Stimulated activated CD4-positive, alpha-beta T cell treated with anti-CD3 and anti-CD28 coated beads, Interleukin-2, amount 100 ng/mL, for 24 hours (primary cell): ENCODE results near the gene SLC28A1.
A peak's percentile ranks its signal among the peaks of the same experiment; 100 is the strongest.
"Not testable (repeated sequence)": the region's sequence is repeated elsewhere in the genome, so short reads cannot be mapped to it uniquely, and the experiment has no call there.

Source experiments
- DNase-seq, 2 donors: peaks; one replicate each; pipeline ENCODE4 v3.0.0-alpha.2; 2020

SLC28A1 gene

DNA sequence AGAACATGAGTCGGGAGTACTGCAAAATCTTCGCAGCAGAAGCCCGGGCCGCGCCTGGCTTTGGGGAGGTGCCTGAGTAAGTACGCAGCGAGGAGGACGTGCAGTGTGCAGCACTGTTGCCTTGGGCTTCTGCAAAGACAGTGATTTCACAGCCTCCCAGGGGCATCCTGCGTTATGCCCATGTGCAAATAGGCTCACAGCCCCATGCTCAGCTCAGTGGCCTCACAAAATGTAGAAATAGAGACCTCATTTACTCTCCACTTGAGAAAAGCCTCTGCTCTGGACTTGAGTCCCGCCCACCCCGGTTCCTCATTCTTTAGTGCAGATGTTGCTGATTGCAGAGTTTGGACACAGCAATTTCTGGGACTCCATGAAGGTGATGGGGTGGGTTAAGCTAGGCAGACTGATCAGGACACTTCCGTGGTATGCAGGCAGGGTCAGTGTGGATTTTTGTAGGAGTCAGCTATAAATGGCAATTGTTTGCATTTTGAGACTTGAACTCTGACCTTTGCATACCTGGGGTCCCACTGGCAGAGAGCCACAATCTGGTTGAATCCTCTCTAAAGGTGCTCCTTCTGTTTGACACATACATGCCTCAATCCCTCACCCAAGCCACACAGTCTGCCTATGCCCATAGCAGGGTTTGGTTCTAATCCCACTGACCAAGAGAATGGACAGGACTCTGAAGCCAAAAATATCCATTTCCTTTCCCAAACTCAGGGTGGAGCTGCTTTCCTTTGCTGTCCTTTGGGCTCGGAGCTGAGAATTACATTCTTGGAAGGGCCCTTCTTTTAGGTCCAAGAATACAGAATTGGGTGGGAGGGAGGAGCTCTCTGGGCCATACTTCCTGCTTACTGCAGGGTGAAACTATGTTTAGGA lies 20.7 kb upstream of the SLC28A1 start:
- no peak for DNase-seq

- DNase-seq = no peak
Observed at GRCh38 chr15:84864444-84864795, 20.0 kb upstream of the SLC28A1 start.

DNA sequence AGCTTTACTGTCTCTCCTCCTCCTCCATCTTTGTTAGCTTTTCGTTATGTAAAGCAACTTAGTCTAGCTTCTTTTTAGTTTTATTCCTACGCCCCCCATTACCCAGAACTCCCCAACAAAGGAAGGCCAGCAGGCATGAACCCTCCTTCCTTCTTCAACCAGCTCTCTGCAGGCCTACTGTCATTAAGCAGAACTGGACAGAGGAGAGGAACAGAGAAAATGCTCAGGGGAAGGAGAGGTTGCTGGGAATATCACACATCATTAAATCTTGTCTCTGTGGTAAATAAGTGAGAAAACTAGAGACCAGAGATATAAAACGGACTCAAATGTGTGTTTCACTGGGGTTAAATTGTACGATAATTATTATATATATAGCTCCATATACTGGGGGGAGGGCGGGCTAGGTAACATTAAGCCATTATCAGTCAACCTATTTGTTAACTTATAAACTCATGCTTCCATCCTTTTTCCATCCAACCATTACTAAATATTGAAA lies 19.3 kb upstream of the SLC28A1 start:
- DNase-seq = no peak

- no peak for DNase-seq
Observed at GRCh38 chr15:84868037-84868880, 16.2 kb upstream of the SLC28A1 start.

DNA sequence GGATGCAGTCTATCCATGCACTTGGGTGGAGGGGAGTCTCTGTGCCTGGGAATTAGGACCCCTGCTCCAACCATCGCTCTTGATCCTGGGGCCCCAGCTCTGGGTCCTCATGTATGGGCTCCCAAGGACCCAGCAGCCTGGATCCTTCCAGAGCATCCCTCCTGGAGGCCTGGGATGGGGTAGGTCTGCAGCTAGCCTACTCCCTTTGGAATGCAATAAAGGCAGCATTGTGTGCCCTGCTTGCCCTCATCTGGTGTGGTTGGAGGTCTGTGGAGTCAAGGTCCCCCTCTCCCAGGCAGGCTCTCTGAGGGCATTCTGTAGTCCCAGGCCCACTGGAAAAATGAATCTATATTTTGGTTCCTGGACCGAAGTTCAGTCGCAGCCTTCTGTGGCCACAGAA lies 15.0 kb upstream of the SLC28A1 start:
- DNase-seq = no peak

DNA sequence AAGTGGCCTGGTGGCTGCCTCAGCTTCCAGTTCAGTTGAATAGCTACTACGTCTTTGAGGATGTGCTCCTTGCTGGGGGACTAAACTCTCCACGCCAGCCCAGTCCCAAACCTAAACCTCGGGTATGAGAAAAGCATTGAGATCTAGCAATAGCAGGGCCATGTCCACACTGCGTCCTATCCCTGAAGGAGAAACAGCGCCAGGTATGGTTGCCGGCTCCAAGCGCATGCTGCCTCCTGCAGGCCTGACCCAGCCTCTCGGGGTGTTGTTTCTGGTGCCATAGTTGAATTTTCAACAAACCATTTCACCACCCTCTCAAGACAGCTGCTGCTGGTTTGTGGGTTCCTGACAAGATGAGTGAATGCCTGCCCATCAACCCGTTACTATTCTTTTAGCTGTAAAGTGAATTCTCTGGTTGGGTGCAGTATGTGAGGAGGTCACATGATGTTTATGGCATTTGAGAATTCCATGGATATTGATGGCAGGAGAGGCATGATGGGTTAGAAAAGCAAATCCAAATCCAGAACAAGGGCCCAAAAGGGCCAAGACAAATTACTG lies 13.0 kb upstream of the SLC28A1 start:
- DNase-seq = no peak

DNA sequence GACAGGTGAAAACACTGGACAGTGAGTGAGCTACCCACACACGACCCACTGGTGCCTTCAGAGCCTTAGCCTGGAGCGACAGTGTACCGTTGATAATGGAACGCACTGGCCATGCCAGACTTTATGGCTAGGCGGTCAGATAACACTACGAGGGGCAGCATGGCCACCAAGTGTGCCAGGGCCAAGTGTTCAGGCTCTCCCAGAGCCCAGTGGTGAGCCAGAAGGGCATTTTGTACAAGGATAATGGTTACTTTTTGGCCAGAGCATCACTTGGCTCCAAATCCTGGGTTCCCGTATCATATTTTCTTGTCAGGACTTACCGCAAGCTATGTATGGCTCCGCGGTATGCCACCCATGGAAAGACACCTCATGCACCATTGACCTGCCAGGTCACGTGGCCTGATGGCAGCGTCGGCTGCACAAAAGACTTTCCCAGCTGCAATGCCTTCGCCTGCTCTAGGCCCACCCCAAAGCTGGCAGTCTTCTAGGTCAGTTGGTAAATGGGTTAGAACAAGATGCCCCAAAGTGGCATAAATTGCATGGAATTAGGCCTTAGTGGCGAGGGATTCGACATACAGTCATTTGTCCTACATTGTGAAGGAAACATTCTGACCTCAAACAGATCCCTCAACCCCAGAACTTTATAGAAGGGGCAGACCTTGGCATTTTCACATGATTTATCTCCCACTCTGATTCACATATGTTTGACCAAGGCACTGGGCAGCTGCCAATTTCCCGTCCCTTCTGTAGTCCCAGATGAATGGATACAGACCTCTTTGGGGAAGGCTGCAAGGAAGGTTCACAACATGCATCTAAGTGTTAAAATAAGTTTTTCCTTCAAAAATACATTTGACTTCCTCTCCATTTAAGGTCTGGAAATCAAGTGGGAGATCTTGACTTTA lies 12.2 kb upstream of the SLC28A1 start:
- DNase-seq = no peak

DNA sequence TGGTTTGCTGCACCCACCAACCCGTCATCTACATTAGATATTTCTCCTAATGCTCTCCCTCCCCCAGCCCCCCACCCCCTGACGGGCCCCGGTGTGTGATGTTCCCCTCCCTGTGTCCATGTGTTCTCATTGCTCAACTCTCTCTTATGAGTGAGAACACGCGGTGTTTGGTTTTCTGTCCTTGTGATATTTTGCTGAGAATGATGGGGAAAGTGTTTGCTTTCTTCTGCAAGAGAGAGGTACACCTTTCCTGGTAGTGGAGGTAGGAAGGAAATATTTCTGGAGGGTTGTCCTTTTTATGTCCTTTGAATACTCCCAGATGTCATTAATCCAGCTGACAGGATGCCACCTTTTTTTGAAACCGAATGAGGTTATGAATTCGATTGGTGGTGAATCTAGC lies 10.5 kb upstream of the SLC28A1 start:
- DNase-seq = no peak

DNA sequence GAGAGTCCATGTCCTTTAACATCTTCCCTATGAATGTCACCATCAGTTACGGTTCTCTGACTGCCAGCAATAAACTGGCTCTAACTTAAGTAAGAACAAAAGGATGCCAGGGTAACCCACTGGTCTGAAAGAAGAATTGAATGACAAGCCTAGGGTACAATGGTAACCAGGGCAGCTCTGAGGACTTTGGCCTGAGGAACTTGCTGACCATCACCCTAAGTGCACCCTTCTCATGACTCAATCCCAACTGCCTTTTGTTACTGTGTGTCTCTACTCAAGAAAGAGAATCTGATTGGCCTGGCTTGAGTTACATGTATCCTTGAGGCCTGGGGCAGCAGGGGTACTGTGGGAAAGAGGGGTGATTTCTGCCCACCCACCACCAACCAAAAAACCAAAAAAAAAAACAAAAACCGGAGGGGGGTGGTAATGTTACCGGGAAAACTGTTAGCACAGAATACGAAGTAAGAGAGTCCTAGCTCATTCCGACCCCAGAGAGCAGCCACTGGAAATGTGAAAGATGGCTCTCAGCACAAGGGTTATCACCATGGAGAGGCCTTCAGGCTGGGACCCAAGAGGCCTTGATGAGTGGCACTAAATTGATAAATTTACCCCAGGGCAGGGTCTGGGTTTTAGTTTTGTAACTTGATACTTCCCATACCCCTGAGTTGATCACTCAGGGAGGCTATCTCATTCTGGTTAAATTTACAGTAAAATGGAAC lies 9.3 kb upstream of the SLC28A1 start:
- DNase-seq = no peak

DNA sequence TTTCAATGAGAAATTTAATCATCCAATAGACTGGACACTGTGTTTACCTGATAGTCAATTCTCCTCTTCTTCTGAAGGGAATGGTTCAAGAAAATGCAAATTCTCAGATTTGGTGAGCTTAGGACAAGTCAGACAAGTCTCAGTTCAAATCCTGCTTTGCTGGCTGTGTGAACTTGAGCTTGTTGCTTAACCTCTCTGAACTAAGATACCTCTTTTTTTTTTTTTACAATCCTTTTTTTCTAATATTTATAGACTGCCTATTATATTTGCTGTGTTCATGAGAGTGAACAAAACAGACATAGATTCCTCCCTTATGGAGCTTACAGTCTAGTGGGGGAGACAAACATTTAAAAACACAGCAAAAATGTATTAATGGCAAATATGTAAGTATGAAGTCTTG lies 8.2 kb upstream of the SLC28A1 start:
- DNase-seq = no peak

- not testable (repeated sequence) for DNase-seq
Observed at GRCh38 chr15:84877701-84878100, 6.8 kb upstream of the SLC28A1 start.

GRCh38 chr15:84878504-84878903 lies 6.0 kb upstream of the SLC28A1 start:
- peak; percentile 67 to 75 for DNase-seq

DNA sequence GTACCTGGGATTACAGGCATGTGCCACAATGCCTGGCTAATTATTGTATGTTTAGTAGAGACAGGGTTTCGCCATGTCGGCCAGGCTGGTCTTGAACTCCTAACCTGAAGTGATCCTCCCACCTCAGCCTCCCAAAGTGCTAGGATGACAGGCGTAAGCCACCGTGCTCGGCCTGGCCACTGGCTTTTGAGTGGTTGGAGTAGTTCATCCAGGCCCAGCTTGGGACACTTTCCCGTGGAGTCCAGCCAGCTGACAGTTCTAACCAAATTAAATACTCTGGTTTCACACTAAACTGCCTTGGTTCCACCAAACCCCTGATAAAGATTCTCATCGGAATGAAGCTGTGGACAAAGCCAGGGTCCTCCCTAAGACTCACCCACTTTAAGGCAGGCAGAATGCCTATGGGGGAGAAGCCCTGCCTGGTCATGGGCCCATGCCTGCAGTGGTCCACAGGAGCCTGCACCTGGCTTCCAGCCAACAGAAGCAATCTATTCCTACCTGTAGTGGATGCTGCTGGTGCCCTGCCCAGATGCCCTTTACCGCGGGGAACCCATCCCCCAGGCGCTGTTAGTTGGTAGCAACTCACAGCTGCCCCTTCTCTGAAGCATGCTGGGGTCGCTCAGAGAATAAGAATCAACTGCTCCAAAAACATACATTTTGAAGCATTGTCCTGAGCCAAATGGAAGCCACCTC lies 5.2 kb upstream of the SLC28A1 start:
- no peak for DNase-seq

DNA sequence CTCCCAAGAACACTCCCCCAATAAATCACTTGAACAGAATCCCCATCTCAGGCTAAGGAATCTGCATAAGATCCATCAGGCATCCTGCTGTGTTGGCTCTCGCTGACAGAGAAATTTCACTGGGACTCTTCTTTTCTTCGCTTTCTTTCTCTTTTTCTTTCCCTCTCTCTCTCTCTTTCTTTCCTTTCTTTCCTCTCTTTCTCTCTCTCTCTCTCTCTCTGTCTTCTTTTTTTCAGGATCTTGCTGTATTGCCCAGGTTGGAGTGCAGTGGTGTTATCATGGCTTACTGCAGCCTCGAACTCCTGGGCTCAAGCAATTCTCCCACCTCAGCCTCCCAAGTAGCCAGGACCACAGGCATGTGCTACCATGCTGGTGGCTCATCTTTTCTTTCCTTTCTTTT lies 4.5 kb upstream of the SLC28A1 start:
- no peak for DNase-seq

GRCh38 chr15:84880822-84881519 lies 3.5 kb upstream of the SLC28A1 start:
- no peak for DNase-seq

GRCh38 chr15:84881520-84881830 lies 3.0 kb upstream of the SLC28A1 start:
- no peak for DNase-seq

DNA sequence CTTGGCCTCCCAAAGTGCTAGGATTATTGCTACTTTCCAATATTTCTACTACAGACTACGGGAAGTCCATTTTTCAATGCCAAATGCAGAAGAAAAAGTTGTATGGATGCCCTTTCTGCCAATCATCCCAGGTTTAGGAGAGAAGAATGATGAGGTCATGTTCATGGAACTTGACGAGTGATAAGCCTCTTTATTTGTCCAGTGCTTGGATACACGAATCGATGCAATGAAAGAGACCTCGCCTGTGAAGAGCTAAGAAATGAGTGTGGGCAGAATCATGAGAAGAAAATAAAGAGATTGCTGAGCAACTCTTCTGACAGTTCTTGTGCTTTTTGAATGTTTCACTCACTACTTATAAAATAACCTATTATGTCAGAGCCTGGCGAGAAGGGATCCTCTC lies 996 bp upstream of the SLC28A1 start:
- no peak for DNase-seq

DNA sequence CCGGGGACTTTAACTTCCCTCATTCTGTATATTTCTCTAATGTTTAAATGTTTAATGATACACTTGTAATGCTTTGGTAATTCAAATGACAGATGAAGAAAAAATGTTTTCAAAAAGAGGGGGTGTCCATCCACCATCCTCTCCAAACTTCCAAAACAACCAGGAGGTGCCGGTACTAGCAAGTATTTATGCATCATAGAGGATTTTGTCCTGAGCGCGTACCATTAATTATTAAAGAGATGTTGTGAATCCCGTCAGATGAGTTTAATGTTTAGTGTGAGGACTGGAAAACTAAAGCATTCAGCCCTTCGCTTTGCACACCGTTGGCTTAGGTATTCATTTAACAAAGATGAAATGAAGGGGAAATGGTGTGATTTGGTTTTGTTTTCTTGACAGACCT lies 1.3 kb downstream of the SLC28A1 start:
- DNase-seq = no peak

- DNase-seq = no peak
Observed at GRCh38 chr15:84886211-84886983, 1.9 kb downstream of the SLC28A1 start.

DNA sequence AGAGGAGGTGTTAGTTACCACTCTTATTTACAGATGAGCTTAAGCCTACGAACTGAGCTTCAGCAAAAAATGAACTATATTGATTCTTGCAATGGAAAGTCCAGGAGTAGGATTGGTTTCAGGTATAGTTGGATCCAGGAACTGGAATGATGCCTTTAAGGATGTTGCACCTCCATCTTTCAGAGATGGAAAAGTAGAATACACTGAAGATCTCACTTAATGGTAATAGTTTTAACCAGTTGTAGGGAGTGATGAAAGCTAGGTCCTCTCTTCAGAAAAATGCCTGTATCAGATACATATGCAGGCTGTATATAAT lies 2.5 kb downstream of the SLC28A1 start:
- DNase-seq = no peak
